GM19351 (cell line): ENCODE measurements around the gene AGBL4.
"Not testable (repeated sequence)": the region's sequence is repeated elsewhere in the genome, so short reads cannot be mapped to it uniquely, and the experiment has no call there.

Source experiments
- ATAC-seq: cut with Tn5 transposase; IDR thresholded peaks from one replicate; pipeline ENCODE4 v1.9.1; 2021; ENCODE audit warnings: mild to moderate bottlenecking, moderate library complexity; ENCODE audit not compliant: unreplicated experiment

The AGBL4 gene

DNA sequence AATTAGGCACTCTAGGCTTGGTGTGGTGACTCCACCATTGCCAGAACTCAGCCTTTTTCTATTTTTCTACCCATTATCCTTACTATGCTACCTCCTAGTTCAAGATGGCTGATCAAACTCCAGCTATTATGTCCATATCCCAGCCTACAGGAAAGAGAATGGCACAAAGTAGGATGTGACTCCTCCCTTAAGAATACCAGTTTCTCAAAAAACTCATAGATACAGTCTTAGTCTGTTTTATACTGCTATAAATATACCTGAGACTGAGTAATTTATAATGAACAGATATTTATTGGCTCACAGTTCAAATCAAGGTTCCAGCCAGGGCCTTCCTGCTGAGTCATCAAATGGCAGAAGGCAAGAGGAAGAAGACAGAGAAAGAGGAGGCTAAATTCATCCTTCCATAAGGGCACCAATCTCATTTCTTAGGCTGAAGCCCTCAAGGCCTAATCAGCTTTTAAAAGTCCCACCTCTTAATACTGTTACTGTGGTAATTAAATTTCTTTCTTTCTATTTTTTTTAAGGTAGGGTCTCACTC lies 704.3 kb downstream of the AGBL4 start:
- ATAC-seq = no peak

DNA sequence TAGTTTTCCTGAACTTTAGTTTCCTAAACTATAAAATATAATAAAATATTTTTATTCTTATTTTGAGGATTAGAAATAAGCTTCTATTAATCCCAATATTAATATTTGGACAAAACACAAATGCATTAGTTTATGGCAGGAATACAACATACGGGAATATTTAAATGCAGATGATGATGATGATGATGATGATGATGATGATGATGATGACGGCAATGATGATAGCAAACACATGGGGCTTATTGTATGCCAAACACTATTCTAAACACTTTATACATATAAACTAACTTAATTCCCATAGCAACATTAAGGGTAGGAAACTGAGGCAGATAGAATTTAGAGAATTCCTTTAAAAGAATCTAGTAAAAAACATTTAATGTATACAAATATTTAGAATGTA lies 705.5 kb downstream of the AGBL4 start:
- no peak for ATAC-seq

DNA sequence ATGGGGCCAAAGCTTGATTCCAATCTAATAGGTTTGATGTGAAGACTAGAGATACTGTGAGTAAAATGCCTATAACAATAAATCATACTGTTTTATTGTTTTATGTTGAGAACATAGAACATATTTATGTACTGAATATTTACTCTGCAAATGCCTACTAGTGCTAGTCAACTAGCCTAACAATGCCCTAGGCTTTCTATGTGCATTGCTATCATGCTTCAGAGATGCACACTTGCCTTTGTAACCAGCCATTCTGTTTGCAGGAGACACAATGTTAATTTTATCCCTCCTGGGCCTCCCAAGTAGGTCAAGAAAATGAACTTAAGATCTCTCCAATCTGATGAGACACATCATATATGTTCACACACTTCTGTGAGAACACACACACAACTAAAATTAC lies 716.3 kb downstream of the AGBL4 start:
- ATAC-seq = no peak

DNA sequence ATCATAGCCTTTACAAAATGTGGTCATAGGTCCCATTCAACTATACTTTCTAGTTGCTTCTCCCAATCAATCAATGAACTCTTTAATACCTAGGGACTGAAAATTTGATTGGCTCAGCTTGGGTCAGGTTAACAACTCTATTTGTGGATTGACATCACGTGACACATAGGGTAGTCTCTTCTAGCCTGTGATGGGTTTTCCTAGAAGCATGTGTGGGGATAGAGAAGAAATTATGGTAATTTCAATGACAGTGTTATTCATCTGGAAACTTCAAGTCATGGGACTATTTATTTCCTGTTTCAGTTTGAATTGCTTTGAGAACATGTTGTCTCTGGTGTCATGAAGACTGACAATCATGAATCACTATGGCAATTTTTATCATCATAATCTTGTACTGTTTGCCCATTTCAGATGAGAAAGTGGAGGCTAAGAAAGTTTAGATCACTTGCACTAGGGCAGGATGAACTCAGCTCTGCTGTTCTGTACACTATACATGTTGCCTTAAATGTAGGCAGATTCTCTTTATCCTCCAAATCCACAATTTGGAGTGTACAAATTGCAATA lies 717.2 kb downstream of the AGBL4 start:
- no peak for ATAC-seq

- ATAC-seq = not testable (repeated sequence)
Measured at GRCh38 chr1:49302400-49302799, 721.4 kb downstream of the AGBL4 start.

GRCh38 chr1:49298304-49298703 lies 725.5 kb downstream of the AGBL4 start:
- ATAC-seq = no peak

- ATAC-seq = no peak
Measured at GRCh38 chr1:49297783-49298182, 726.0 kb downstream of the AGBL4 start.

GRCh38 chr1:49294539-49294938 lies 729.2 kb downstream of the AGBL4 start:
- no peak for ATAC-seq

- ATAC-seq = no peak
Measured at GRCh38 chr1:49293016-49293415, 730.7 kb downstream of the AGBL4 start.

- ATAC-seq = not testable (repeated sequence)
Measured at GRCh38 chr1:49257211-49258049, 766.3 kb downstream of the AGBL4 start.

GRCh38 chr1:49252917-49253316 lies 770.8 kb downstream of the AGBL4 start:
- no peak for ATAC-seq

GRCh38 chr1:49251019-49251784 lies 772.6 kb downstream of the AGBL4 start:
- ATAC-seq = no peak

DNA sequence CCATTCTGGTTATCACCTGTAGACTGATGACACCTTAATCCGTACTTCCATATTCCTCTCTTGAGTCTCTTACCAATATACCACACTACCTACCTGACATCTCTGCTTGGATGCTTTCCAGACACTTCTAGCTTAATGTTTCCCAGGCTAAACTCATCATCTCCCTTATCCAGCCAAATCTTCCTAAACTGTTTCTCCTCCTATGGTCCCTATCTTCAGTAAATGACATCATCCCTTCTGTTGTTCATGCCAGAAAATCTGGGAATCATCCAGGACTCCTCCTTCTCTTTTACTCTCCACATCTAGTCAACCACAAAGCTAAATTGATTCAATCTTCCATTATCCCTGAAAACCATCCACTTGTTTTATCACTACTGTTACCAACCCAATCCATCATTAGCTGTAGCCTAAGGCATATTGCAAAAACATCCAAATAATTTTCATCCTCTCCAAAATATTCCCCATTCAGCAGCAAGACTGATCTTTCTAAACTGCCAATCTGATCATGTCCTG lies 783.0 kb downstream of the AGBL4 start:
- no peak for ATAC-seq

DNA sequence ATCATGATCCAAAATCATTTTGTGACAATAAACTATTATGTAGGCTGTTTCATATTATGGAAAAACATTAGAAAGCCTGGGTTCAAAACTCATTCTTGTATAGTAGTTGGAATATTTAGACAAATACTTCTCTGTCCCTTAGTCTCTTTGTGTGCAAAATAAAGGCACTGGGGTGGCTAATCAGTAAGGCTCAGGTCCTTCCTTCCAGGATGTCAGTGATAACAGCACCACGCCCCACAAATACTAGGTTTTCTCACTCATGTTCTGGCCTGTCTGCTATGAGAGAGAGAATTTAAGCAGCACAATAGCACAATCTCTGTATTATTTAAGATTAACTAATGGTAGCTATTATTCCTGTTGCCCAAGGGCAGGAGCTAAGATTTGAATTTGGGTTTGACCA lies 788.8 kb downstream of the AGBL4 start:
- ATAC-seq = no peak

DNA sequence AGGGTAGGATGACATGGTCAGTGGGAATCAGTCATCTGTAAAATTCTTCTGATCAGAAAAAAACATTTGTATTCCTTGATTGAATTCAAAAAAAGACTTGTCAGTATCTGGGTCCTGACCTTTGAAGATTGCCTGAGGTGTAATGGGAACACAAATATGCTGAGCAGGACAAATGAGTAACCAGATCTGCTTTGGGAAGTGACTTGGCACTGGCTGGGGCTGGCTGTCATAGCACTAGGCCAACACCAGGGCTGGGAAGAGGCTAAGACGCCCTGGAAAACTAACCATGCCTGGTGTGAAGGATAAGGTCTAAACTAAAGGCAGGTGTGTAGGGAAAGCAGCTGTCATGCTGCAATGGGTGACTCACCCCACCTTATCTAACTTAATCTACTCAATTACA lies 794.2 kb downstream of the AGBL4 start:
- no peak for ATAC-seq

DNA sequence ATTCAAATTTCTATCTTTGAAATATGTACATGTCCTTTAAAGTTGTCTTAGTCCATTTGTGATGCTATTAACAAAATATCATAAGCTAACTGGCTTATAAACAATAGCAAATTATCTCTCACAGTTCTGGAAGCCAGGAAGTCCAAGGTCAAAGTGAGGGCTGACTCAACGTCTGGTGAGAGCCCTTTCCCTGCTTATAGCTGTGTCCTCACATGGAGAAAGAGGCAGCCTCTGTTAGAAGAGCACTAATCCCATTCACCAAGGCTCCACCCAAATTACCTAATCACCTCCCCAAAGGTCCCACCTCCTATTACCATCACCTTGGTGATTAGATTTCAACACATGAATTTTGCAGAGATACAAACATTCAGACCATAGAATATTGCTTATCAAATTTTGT lies 797.0 kb downstream of the AGBL4 start:
- ATAC-seq = no peak

- no peak for ATAC-seq
Measured at GRCh38 chr1:49225464-49225863, 798.3 kb downstream of the AGBL4 start.

GRCh38 chr1:49213301-49213700 lies 810.5 kb downstream of the AGBL4 start:
- no peak for ATAC-seq

- no peak for ATAC-seq
Measured at GRCh38 chr1:49208712-49209111, 815.0 kb downstream of the AGBL4 start.

DNA sequence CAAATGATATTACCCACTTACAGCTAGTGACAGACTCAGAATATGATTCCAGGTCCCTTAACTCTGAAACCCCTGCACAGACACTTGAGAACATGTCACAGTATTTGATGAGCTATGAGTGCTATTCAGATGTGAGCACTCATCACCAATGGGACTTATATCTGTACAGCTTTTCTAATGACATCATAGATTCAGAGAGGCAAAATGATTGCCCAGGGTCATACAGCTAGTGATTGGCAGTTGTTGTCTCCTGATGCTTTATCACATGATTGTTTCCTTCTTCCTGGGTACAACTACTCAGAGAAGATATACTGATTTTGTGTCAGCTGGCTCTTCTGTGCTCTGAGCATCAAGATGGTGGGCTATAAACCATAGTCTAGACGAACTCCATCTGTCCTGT lies 819.0 kb downstream of the AGBL4 start:
- ATAC-seq = no peak

DNA sequence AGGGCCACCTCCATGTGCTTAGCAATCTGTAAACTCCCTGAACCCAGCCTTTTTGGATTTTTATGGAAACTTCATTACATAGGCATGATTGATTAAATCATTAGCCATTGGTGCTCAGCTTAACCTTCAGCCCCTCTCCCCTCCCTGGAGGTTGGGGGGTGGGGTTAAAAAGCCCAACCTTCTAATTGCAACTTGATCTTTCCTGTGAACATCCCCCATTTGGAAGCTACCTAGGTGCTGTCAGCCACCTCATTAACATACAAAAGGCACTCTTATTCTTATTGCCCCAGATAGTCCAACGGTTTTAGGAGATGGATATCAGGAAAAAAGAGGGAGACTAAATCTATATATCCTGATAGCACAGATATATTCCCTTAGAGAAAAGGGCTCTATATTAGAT lies 823.0 kb downstream of the AGBL4 start:
- no peak for ATAC-seq
